22Rv1 (cell line): Measurements from ENCODE around the gene ADTRP.

Experiments used
- CTCF ChIP-seq: fragments of 450-650 bp; IDR thresholded peaks from 2 replicates; pipeline ENCODE4 v1.5.1; 2017; ENCODE audit warnings: mild to moderate bottlenecking
- ZFX ChIP-seq: fragments of 450-650 bp; IDR thresholded peaks from 2 replicates; pipeline ENCODE4 v1.6.1; 2017; ENCODE audit warnings: antibody characterized with exemption, borderline replicate concordance

GRCh38 chr6:11732036-11732631 is 46.5 kb downstream of the ADTRP start:
- no peak for TF ChIP-seq CTCF
- TF ChIP-seq ZFX, result no peak
